Measurements from ENCODE around the gene PPM1J. TPM values are rescaled to one million over a fixed set of nuclear protein-coding genes. Genes with fewer than 3 reads are reported as not detected.

PPM1J gene
- total RNA-seq, 1 experiment from 2014 or later: 0.80 TPM

DNA sequence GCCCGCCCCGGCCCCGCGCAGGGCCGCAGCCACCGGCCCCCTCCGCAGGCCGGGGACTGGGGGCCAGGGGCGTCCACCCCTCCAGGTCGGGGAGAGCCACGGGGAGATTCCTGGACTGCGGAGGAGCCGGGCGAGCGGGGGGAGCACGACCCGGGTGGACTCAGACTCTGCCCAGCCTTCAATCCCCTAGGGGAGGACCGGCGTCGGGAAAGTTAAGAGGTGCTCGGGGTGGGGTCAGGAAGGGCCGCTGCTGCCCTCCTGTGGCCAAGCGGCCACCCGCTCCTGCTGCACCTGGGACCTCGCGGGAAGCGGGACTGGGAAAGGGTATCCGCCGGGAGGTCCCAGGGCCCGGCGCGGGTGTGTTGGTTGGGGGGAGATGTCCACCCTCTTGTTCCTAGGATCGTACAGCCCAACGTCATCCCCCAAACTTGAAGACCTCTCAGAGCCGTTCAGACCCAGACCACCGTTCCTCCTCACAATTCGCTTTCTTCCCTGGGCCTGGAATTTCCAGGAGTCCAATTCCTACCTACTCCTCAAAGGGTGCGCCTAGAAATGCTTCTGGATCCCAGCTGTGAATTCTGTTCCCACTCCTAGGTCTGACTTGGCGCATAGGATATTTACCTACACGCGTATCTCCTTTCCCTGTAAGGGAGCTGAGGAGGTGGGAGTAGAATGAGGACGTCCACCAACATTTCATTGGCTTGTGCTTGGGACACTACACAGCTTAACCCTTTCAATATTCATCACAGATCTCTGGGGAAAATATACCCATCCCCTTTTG is 7.7 kb downstream of the PPM1J start:
- Histone ChIP-seq H3K4me3 (ENCODE audit: low read length) (peak overlapping the region; percentile 97), H3K27me3 (ENCODE audit: low read length) (no peaks in the 10 kb centered on the region), H3K4me1 (ENCODE audit: insufficient read depth, low read length) (peaks cover 37% of the 10 kb centered on the region), H3K9me3 (ENCODE audit: low read length) (no peaks in the 10 kb centered on the region), H2AFZ (ENCODE audit: low read length) (peak overlapping the region; percentile 90), H4K20me1 (ENCODE audit: low read length) (no peaks in the 10 kb centered on the region), H3F3A (ENCODE audit: low read length, unreplicated experiment) (peaks cover 3% of the 10 kb centered on the region), H3K27ac (ENCODE audit: low read length) (peak overlapping the region; percentile 31), H3K79me2 (ENCODE audit: low read length) (peaks cover 38% of the 10 kb centered on the region), H3K9ac (ENCODE audit: low read length) (peak overlapping the region; percentile 97), H3K36me3 (ENCODE audit: low read depth, low read length) (peaks cover 9% of the 10 kb centered on the region; the same call in 1 of the 2 replicates), H3K9me2 (replicated peaks; ENCODE audit: low read length) (no peaks in the 10 kb centered on the region), H3K4me2 (ENCODE audit: low read length) (peak overlapping the region; percentile 88)
- peak; percentile 89 for DNase-seq
- TF ChIP-seq, protein P1, sequence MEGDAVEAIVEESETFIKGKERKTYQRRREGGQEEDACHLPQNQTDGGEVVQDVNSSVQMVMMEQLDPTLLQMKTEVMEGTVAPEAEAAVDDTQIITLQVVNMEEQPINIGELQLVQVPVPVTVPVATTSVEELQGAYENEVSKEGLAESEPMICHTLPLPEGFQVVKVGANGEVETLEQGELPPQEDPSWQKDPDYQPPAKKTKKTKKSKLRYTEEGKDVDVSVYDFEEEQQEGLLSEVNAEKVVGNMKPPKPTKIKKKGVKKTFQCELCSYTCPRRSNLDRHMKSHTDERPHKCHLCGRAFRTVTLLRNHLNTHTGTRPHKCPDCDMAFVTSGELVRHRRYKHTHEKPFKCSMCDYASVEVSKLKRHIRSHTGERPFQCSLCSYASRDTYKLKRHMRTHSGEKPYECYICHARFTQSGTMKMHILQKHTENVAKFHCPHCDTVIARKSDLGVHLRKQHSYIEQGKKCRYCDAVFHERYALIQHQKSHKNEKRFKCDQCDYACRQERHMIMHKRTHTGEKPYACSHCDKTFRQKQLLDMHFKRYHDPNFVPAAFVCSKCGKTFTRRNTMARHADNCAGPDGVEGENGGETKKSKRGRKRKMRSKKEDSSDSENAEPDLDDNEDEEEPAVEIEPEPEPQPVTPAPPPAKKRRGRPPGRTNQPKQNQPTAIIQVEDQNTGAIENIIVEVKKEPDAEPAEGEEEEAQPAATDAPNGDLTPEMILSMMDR (conservative IDR thresholded peaks at IDR 0.05; ENCODE audit: low read depth, low read length): peak; percentile 86
- no peak for TF ChIP-seq EZH2 (IDR thresholded peaks at IDR 0.05; ENCODE audit: low read length, unreplicated experiment)
- POLR2A ChIA-PET (ENCODE audit: unreplicated experiment): no interaction called here
- peak; percentile 61 for ATAC-seq
- CTCF ChIA-PET: interaction anchor here (0.6 to 1.5 kb wide), 6 partner anchors 33 to 313 kb away, joined by 3 to 7 read pairs (median 4); partner anchors contain the start of gene MOV10
- BruUV-seq (replicated peaks): no TSS peak
- intact Hi-C loops (cut with micrococcal nuclease): loop anchor here (1.0 to 5.0 kb wide), 4 partner anchors 33 to 241 kb away; partner anchors contain the start of genes CAPZA1, MOV10 and ST7L

DNA sequence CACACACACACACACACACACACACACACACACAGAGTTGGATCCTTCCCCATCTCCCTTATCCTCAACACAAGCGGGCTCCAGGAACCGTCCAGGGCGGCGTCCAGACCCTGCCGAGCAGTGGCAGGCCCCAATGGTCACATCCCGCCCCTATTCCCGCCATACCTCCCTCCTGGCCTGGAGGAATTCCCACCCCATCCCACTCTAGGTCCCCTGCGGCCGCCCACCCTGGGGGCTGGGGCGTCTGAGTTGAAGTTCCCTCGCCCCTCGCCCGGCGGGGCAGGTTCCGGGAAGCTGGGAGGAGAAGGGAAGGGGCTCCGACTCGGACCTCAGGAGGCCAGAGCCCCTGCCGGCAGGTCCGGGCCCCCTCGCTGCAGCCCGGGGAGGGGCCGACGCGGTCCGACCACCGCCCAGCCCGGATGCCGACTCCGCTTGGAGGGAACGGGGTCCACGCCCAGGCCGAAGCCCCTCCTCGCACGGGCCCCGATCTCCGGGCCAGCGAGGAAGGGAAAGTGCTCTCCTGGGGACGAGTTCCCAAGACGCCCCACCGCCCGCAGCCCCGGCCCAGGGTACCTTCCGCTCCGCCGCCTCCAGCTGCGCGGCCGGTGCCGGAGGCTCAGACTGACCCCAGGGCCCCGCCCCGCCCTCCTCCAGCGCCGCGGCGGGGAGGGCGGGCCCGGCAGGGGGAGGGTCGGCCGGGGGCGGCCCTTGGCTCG is 8.5 kb downstream of the PPM1J start, which contains the start of gene RHOC:
RHOC (minus strand) TSS at position 623 of the 716 bp plus-strand sequence. CDS start 3,328 bp downstream, outside the sequence.
- peaks cover 10% of the 10 kb centered on the region; the same call in 1 of the 2 replicates for H3K36me3 ChIP-seq (ENCODE audit: low read depth, low read length)
- H4K20me1 ChIP-seq (ENCODE audit: low read length): no peaks in the 10 kb centered on the region
- peak within 1 kb of the TSS; percentile 98 for H3K4me2 ChIP-seq (ENCODE audit: low read length)
- TF ChIP-seq EZH2phosphoT487 (IDR thresholded peaks at IDR 0.05; ENCODE audit: borderline replicate concordance, low read length): no peak
- TF ChIP-seq EZH2 (IDR thresholded peaks at IDR 0.05; ENCODE audit: low read length, unreplicated experiment): no peak
- TF ChIP-seq, protein P1 (conservative IDR thresholded peaks at IDR 0.05; ENCODE audit: low read depth, low read length): no peak
- ATAC-seq (peak; percentile 49), DNase-seq (peak; percentile 76)
- H3K9me2 ChIP-seq (replicated peaks; ENCODE audit: low read length): no peaks in the 10 kb centered on the region
- peak within 1 kb of the TSS; percentile 97 for H3K27ac ChIP-seq (ENCODE audit: low read length)
- H3K9ac ChIP-seq (ENCODE audit: low read length): peak within 1 kb of the TSS; percentile 97
- H3F3A ChIP-seq (ENCODE audit: low read length, unreplicated experiment): peaks cover 3% of the 10 kb centered on the region
- H3K9me3 ChIP-seq (ENCODE audit: low read length): no peaks in the 10 kb centered on the region
- no TSS peak for BruUV-seq (replicated peaks)
- peak within 1 kb of the TSS; percentile 97 for H3K4me3 ChIP-seq (ENCODE audit: low read length)
- POLR2A ChIA-PET (ENCODE audit: unreplicated experiment): no interaction called here
- CTCF ChIA-PET: interaction anchor here (0.7 to 1.0 kb wide), 2 partner anchors 33 to 205 kb away, joined by 4 read pairs; no protein-coding TSS in a partner anchor
- H3K4me1 ChIP-seq (ENCODE audit: insufficient read depth, low read length): peaks cover 45% of the 10 kb centered on the region
- no peaks in the 10 kb centered on the region for H3K27me3 ChIP-seq (ENCODE audit: low read length)
- peaks cover 46% of the 10 kb centered on the region for H3K79me2 ChIP-seq (ENCODE audit: low read length)
- intact Hi-C loops (cut with micrococcal nuclease): loop anchor here (1.0 to 5.0 kb wide), 4 partner anchors 32 to 240 kb away; partner anchors contain the start of genes CAPZA1, MOV10 and ST7L
- H2AFZ ChIP-seq (ENCODE audit: low read length): peak within 1 kb of the TSS; percentile 90
